IMR-90 (cell line): ENCODE results near the gene THUMPD2. TPM values are rescaled to one million over a fixed set of nuclear protein-coding genes. Genes with fewer than 3 reads are reported as not detected.

ENCODE experiments used
- ATAC-seq: fragments of 200-7000 bp; cut with Tn5 transposase; 2 replicates; pipeline ENCODE4 v1.9.1; 2020; ENCODE audit warnings: low read depth, mild to moderate bottlenecking, moderate library complexity
- BruUV-seq: library from RNA; stranded (reverse); fragments of 400-500 nt; replicated peaks from 2 replicates; lab custom pipeline; 2021; lab: Mats Ljungman, UMichigan
- CTCF ChIA-PET: fragments of 300-600 bp; formaldehyde crosslinking; extraction: SDS; loops from one replicate; lab custom pipeline; 2021; ENCODE audit warnings: antibody characterized with exemption; lab: Yijun Ruan, JAX
- POLR2A ChIA-PET: fragments of 300-600 bp; sonication (Branson Sonifier 250); formaldehyde crosslinking; loops from one replicate; lab custom pipeline; 2022; ENCODE audit warnings: antibody characterized with exemption; ENCODE audit not compliant: unreplicated experiment; lab: Charles Lee
- DNase-seq: peaks from one replicate; pipeline ENCODE4 v3.0.0; 2013
- H2AFZ ChIP-seq: replicated peaks from 2 replicates; pipeline ENCODE3; 2013; ENCODE audit warnings: low read length, mild to moderate bottlenecking; ENCODE audit not compliant: poor library complexity
- H2AK5ac ChIP-seq: 2 replicates; pipeline ENCODE4 v1.6.1; 2013; ENCODE audit warnings: low read depth, low read length, inconsistent platforms
- H2AK9ac ChIP-seq: replicated peaks from 2 replicates; pipeline ENCODE3; 2013; ENCODE audit warnings: mild to moderate bottlenecking, low read depth, low read length, moderate library complexity; ENCODE audit not compliant: poor library complexity
- H2BK120ac ChIP-seq: 2 replicates; pipeline ENCODE4 v1.6.1; 2013; ENCODE audit warnings: low read depth, low read length, inconsistent platforms
- H2BK15ac ChIP-seq: 3 replicates; pipeline ENCODE4 v1.6.1; 2013; ENCODE audit warnings: low read depth, low read length, inconsistent platforms
- H2BK20ac ChIP-seq: 2 replicates; pipeline ENCODE4 v1.6.1; 2013; ENCODE audit warnings: low read depth, mild to moderate bottlenecking, inconsistent platforms, low read length, moderate library complexity
- H2BK5ac ChIP-seq: 2 replicates; pipeline ENCODE4 v1.6.1; 2013; ENCODE audit warnings: mild to moderate bottlenecking, low read depth, low read length, inconsistent platforms; ENCODE audit not compliant: poor library complexity, severe bottlenecking
- H3K14ac ChIP-seq: replicated peaks from 2 replicates; pipeline ENCODE4 v1.6.1; 2013; ENCODE audit warnings: low read depth, low read length, inconsistent platforms
- H3K18ac ChIP-seq: 2 replicates; pipeline ENCODE4 v1.6.1; 2013; ENCODE audit warnings: low read depth, low read length, control low read depth
- H3K23ac ChIP-seq: 2 replicates; pipeline ENCODE4 v1.6.1; 2013; ENCODE audit warnings: low read depth, low read length, inconsistent platforms
- H3K27ac ChIP-seq: 2 replicates; pipeline ENCODE4 v1.5.1; 2013; ENCODE audit warnings: mild to moderate bottlenecking, control low read depth, low read length; ENCODE audit not compliant: insufficient read depth
- H3K27me3 ChIP-seq: 2 replicates; pipeline ENCODE4 v1.6.1; 2013; ENCODE audit warnings: low read length; ENCODE audit not compliant: control insufficient read depth, insufficient read depth
- H3K36me3 ChIP-seq: 2 replicates; pipeline ENCODE4 v1.6.1; 2013; ENCODE audit warnings: low read length, mixed read lengths; ENCODE audit not compliant: control insufficient read depth, insufficient read depth
- H3K4ac ChIP-seq: 2 replicates; pipeline ENCODE4 v1.6.1; 2013; ENCODE audit warnings: low read depth, low read length, inconsistent platforms
- H3K4me1 ChIP-seq: 2 replicates; pipeline ENCODE4 v1.6.1; 2013; ENCODE audit warnings: low read length, mixed read lengths; ENCODE audit not compliant: control insufficient read depth, insufficient read depth
- H3K4me2 ChIP-seq: 2 replicates; pipeline ENCODE4 v1.6.1; 2013; ENCODE audit warnings: low read depth, mild to moderate bottlenecking, control low read depth, low read length, moderate library complexity
- H3K4me3 ChIP-seq: 2 replicates; pipeline ENCODE4 v1.5.1; 2013; ENCODE audit warnings: low read depth, mild to moderate bottlenecking, control low read depth, low read length, moderate library complexity; ENCODE audit not compliant: insufficient read depth
- H3K56ac ChIP-seq: 2 replicates; pipeline ENCODE4 v1.6.1; 2013; ENCODE audit warnings: low read length, inconsistent platforms; ENCODE audit not compliant: insufficient read depth; ENCODE audit errors: extremely low read depth
- H3K79me1 ChIP-seq, 2 experiments: 2 replicates each; pipeline ENCODE4 v1.6.1; 2013; ENCODE audit warnings: low read length in 2 of 2, inconsistent platforms in 1 of 2, low read depth in 1 of 2
- H3K9ac ChIP-seq: 2 replicates; pipeline ENCODE4 v1.6.1; 2013; ENCODE audit warnings: low read depth, low read length, control low read depth
- H3K9me1 ChIP-seq: 2 replicates; pipeline ENCODE4 v1.6.1; 2013; ENCODE audit warnings: low read length, inconsistent platforms; ENCODE audit not compliant: insufficient read depth
- H3K9me3 ChIP-seq: 2 replicates; pipeline ENCODE4 v1.6.1; 2013; ENCODE audit warnings: low read length; ENCODE audit not compliant: control insufficient read depth, insufficient read depth
- H4K20me1 ChIP-seq: 2 replicates; pipeline ENCODE4 v1.6.1; 2013; ENCODE audit warnings: low read length, inconsistent platforms; ENCODE audit not compliant: insufficient read depth
- H4K5ac ChIP-seq: 2 replicates; pipeline ENCODE4 v1.6.1; 2013; ENCODE audit warnings: mild to moderate bottlenecking, low read depth, low read length, control low read depth
- H4K8ac ChIP-seq, 2 experiments: 2 replicates each; pipeline ENCODE4 v1.6.1; 2013; ENCODE audit warnings: low read depth in 2 of 2, low read length in 2 of 2, control low read depth in 1 of 2, inconsistent platforms in 1 of 2
- H4K91ac ChIP-seq: 2 replicates; pipeline ENCODE4 v1.6.1; 2013; ENCODE audit warnings: low read depth, low read length, inconsistent platforms; ENCODE audit not compliant: insufficient read depth
- BHLHE40 ChIP-seq: fragments of 150-350 bp; IDR thresholded peaks from 2 replicates; pipeline ENCODE4 v1.6.1; 2016; ENCODE audit warnings: mild to moderate bottlenecking, low read depth, low read length
- CEBPB ChIP-seq: IDR thresholded peaks from 2 replicates; pipeline ENCODE4 v1.6.1; 2012; ENCODE audit warnings: low read depth, low read length, improper control_type of control experiment
- CHD1 ChIP-seq: IDR thresholded peaks from 2 replicates; pipeline ENCODE4 v1.6.1; 2012; ENCODE audit warnings: low read depth, low read length, improper control_type of control experiment
- CTCF ChIP-seq: conservative IDR thresholded peaks from 2 replicates; pipeline ENCODE4 v1.5.1; 2012; ENCODE audit warnings: mild to moderate bottlenecking, low read depth, low read length, improper control_type of control experiment
- ELK1 ChIP-seq: fragments of 150-350 bp; IDR thresholded peaks from 2 replicates; pipeline ENCODE4 v1.6.1; 2016; ENCODE audit warnings: low read depth, mild to moderate bottlenecking, low read length, moderate library complexity, borderline replicate concordance
- FOS ChIP-seq: fragments of 150-350 bp; IDR thresholded peaks from 2 replicates; pipeline ENCODE4 v1.6.1; 2016; ENCODE audit warnings: low read depth, low read length
- MAFK ChIP-seq: IDR thresholded peaks from 2 replicates; pipeline ENCODE4 v1.6.1; 2012; ENCODE audit warnings: low read depth, low read length, improper control_type of control experiment
- MAZ ChIP-seq: IDR thresholded peaks from 2 replicates; pipeline ENCODE4 v1.6.1; 2012; ENCODE audit warnings: low read depth, mild to moderate bottlenecking, low read length, improper control_type of control experiment, moderate library complexity, borderline replicate concordance
- MXI1 ChIP-seq: IDR thresholded peaks from 2 replicates; pipeline ENCODE4 v1.6.1; 2012; ENCODE audit warnings: low read depth, mild to moderate bottlenecking, low read length, moderate library complexity, borderline replicate concordance
- NFE2L2 ChIP-seq: fragments of 150-350 bp; IDR thresholded peaks from 2 replicates; pipeline ENCODE4 v1.6.1; 2016; ENCODE audit warnings: low read depth, mild to moderate bottlenecking, low read length
- POLR2A ChIP-seq: IDR thresholded peaks from 2 replicates; pipeline ENCODE4 v1.6.1; 2012; ENCODE audit warnings: mild to moderate bottlenecking, low read depth, low read length
- RFX5 ChIP-seq: IDR thresholded peaks from 2 replicates; pipeline ENCODE4 v1.8.0; 2012; ENCODE audit warnings: low read depth, mild to moderate bottlenecking, low read length, moderate library complexity
- SMC3 ChIP-seq: fragments of 150-350 bp; IDR thresholded peaks from 2 replicates; pipeline ENCODE4 v1.6.1; 2016; ENCODE audit warnings: low read depth, mild to moderate bottlenecking, antibody characterized with exemption, low read length, moderate library complexity
- USF2 ChIP-seq: fragments of 150-350 bp; IDR thresholded peaks from 2 replicates; pipeline ENCODE4 v1.6.1; 2017; ENCODE audit warnings: mild to moderate bottlenecking, antibody characterized with exemption, low read length, low read depth
- WGBS, 2 experiments: methylation state at CpG; one replicate each; pipeline versions ENCODE4 v1.1.5 to v1.1.7; 2013; ENCODE audit warnings: missing lambda C conversion rate in 2 of 2; ENCODE audit not compliant: insufficient read length in 1 of 2; ENCODE audit errors: extremely low coverage in 2 of 2; 5-methylcytosine and 5-hydroxymethylcytosine counted together
- dilution Hi-C: fragments of 300-500 bp; cut with HindIII; formaldehyde crosslinking; loops from one replicate; pipeline ENCODE4 v1.14.3; 2018; ENCODE audit warnings: low sequenced_read_pairs; ENCODE audit not compliant: unreplicated experiment
- in situ Hi-C: fragments of 300-500 bp; cut with MboI; formaldehyde crosslinking; loops from 3 replicates; pipeline ENCODE4 v1.14.3; 2019; ENCODE audit warnings: low sequenced_read_pairs, inconsistent platforms, mixed read lengths
- intact Hi-C: fragments of 100-400 bp; cut with micrococcal nuclease; formaldehyde crosslinking; loops from 2 replicates; pipeline ENCODE4 v1.10.0; 2022
- polyA plus RNA-seq, 3 experiments: library from polyadenylated mRNA; depleted of rRNA; stranded (reverse); fragments of >200 nt; gene quantifications; 2 replicates each; pipeline ENCODE4 v1.2.3, GENCODE V29; 2012; ENCODE audit warnings: low replicate concordance in 1 of 3
- total RNA-seq: library from RNA; depleted of rRNA; stranded (reverse); fragments of >200 nt; gene quantifications from 2 replicates; pipeline ENCODE4 v1.2.3, GENCODE V29; 2012

THUMPD2 gene
- total and polyA plus RNA-seq, 2 of the 4 experiments (the other 2 are of a cell fraction), result 4.8 to 7.0 TPM

GRCh38 chr2:39733070-39733674, 45.9 kb downstream of the THUMPD2 start:
- no peak overlapping the region for H3K56ac ChIP-seq
- H3K4me3 ChIP-seq, result no peak overlapping the region
- CTCF ChIA-PET, result no interaction called here
- H3K4ac ChIP-seq, result no peak overlapping the region
- H2BK120ac ChIP-seq, result no peak overlapping the region
- ATAC-seq (no peak), DNase-seq (no peak)
- POLR2A ChIA-PET, result no interaction called here
- no peaks in the 10 kb centered on the region for H3K27me3 ChIP-seq
- no peak overlapping the region for H4K5ac ChIP-seq
- in situ Hi-C loops, result no loop called here
- H2BK20ac ChIP-seq, result no peak overlapping the region
- no peaks in the 10 kb centered on the region for H3K9me3 ChIP-seq
- peaks cover 9% of the 10 kb centered on the region for H3K4me1 ChIP-seq
- no peak overlapping the region for H4K8ac ChIP-seq
- BruUV-seq, result no TSS peak
- no CpG with 5 or more reads among the region's 10 CpGs for WGBS, 2 experiments
- no peak overlapping the region for H2AK5ac ChIP-seq
- no peak overlapping the region for H2BK15ac ChIP-seq
- dilution Hi-C loops, result no loop called here
- H2AFZ ChIP-seq, result no peak overlapping the region
- no peak overlapping the region for H3K18ac ChIP-seq
- no peak overlapping the region for H2AK9ac ChIP-seq
- no peak overlapping the region for H3K23ac ChIP-seq
- no peaks in the 10 kb centered on the region; the same call in 1 of the 2 replicates for H4K20me1 ChIP-seq
- H3K36me3 ChIP-seq, result peaks cover 9% of the 10 kb centered on the region
- H3K9ac ChIP-seq, result no peak overlapping the region
- H3K9me1 ChIP-seq, result peaks cover 9% of the 10 kb centered on the region
- intact Hi-C loops, result no loop called here
- H3K27ac ChIP-seq, result no peak overlapping the region
- no peak overlapping the region for H2BK5ac ChIP-seq
- H3K4me2 ChIP-seq, result no peak overlapping the region
- TF ChIP-seq SMC3 (no peak), BHLHE40 (no peak), MAZ (no peak), CHD1 (no peak), MXI1 (no peak), MAFK (no peak), CEBPB (no peak), CTCF (no peak), NFE2L2 (no peak), POLR2A (no peak), USF2 (no peak), RFX5 (no peak), ELK1 (no peak), FOS (no peak)
- H4K91ac ChIP-seq, result no peak overlapping the region
- peaks cover 34 to 48% of the 10 kb centered on the region in 2 experiments for H3K79me1 ChIP-seq
- H3K14ac ChIP-seq, result no peak overlapping the region
